BLaER1 (cell line): Measurements from ENCODE around the gene CCDC136.

ENCODE experiments used
- H3K27ac ChIP-seq: shearing (Covaris generic); formaldehyde crosslinking; 2 replicates; pipeline ENCODE4 v1.8.1; 2022
- H3K27me3 ChIP-seq: shearing (Covaris generic); formaldehyde crosslinking; 2 replicates; pipeline ENCODE4 v1.8.1; 2022
- H3K36me3 ChIP-seq: shearing (Covaris generic); formaldehyde crosslinking; 2 replicates; pipeline ENCODE4 v1.8.1; 2022
- H3K4me1 ChIP-seq: shearing (Covaris generic); formaldehyde crosslinking; 2 replicates; pipeline ENCODE4 v1.8.1; 2022
- H3K4me2 ChIP-seq: shearing (Covaris generic); formaldehyde crosslinking; 2 replicates; pipeline ENCODE4 v1.8.1; 2022
- H3K4me3 ChIP-seq: shearing (Covaris generic); formaldehyde crosslinking; 2 replicates; pipeline ENCODE4 v1.8.1; 2022
- H3K9ac ChIP-seq: shearing (Covaris generic); formaldehyde crosslinking; 2 replicates; pipeline ENCODE4 v1.8.1; 2022
- H3K9me3 ChIP-seq: shearing (Covaris generic); formaldehyde crosslinking; 2 replicates; pipeline ENCODE4 v1.8.1; 2022
- H4K20me1 ChIP-seq: shearing (Covaris generic); formaldehyde crosslinking; 2 replicates; pipeline ENCODE4 v1.8.1; 2022
- Cebpa-rat ChIP-seq: shearing (Covaris generic); IDR thresholded peaks from 2 replicates; pipeline ENCODE4 v1.8.1; 2022

Gene CCDC136

DNA sequence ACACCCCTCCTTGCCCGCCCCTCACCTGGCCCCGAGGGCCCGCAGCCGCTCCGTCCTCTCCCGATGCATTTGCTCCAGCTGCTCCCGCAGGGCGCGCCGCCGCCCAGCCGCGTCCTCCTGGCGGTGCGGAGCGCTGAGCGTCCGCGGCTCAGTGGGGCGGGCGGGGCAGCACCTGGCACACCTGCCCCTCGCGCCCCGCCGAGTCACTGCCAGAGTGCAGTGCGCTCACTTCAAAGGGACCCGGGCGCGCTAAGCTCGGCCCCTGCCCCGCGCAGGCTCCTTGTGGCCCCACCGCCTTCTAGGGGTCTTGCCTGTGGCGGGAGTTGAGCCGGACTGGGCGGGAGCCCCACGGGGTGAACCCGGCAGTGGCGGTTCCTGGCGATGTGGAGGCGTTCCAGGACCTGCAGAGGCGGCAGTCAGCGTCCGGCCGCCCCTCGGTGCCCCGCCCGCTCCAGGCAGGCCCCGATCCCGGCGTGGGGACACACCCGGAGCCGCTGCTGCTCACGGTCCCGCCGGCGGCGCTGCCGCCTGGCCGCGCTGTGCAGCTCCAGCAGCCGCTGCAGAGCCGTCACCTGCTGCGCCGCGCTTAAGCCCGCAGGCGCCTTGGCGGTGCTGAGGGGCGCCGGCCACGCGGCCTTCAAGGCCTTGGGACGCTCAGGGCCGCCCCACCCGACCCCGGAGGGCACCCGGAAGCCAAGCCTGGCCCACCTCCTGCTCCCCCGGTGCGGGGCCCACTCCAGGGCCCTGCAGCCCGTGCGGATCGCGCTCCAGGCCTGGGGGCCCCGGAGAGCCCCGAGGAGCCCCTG is 77.6 kb downstream of the CCDC136 start:
- peak overlapping the region; percentile 74 for H3K4me3 ChIP-seq
- H4K20me1 ChIP-seq = peaks cover 61% of the 10 kb centered on the region
- no peak for TF ChIP-seq Cebpa-rat
- H3K9ac ChIP-seq = peak overlapping the region; percentile 76
- H3K9me3 ChIP-seq = no peaks in the 10 kb centered on the region
- peak overlapping the region; percentile 99 for H3K4me2 ChIP-seq
- peaks cover 19% of the 10 kb centered on the region for H3K36me3 ChIP-seq
- peaks cover 42% of the 10 kb centered on the region for H3K27me3 ChIP-seq
- peaks cover 33% of the 10 kb centered on the region for H3K4me1 ChIP-seq
- peak overlapping the region; percentile 60 for H3K27ac ChIP-seq

DNA sequence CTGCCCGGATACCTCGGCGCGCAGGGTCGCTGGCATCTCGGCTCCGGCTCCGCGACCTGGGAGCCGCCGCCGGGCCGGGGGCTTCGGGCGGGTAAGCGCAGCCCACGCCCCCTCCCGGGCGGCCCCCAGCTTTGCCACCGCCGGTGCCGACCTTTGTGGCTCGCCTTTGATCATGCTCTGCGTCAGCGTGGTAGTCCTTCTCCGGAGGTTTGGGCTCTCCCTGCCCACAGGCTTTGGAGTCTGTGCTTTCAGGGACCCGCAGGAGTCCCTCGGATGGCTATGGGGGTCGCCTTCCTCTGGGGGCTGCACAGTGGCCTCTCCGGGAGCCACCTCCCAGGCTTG is 78.1 kb downstream of the CCDC136 start:
- peaks cover 42% of the 10 kb centered on the region for H3K27me3 ChIP-seq
- H3K27ac ChIP-seq = peak overlapping the region; percentile 60
- H4K20me1 ChIP-seq = peaks cover 55% of the 10 kb centered on the region
- peak overlapping the region; percentile 74 for H3K4me3 ChIP-seq
- H3K9me3 ChIP-seq = no peaks in the 10 kb centered on the region
- H3K36me3 ChIP-seq = peaks cover 14% of the 10 kb centered on the region
- peak overlapping the region; percentile 99 for H3K4me2 ChIP-seq
- TF ChIP-seq Cebpa-rat = no peak
- peak overlapping the region; percentile 76 for H3K9ac ChIP-seq
- peaks cover 31% of the 10 kb centered on the region for H3K4me1 ChIP-seq

DNA sequence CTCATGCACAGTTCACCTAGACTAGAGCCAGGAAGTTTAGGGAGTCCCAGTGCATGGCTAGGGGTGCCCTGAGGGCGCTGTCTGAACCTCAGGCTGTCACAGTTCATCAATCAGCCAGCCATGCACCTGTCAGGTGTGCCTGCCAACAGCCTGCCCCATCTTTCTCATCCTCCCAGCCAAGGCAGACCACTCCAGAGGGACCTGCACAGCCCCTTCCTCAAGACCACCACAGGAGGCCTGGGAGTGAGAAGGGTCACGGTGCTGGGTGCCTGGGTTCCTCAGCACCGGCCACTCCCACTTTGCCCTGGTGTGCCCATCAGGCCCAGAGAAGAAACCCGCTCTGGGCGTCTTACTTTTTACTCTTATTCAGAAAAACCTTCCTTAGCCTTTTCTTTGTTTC is 79.3 kb downstream of the CCDC136 start:
- Histone ChIP-seq H3K4me1 (peaks cover 31% of the 10 kb centered on the region), H3K27me3 (peaks cover 42% of the 10 kb centered on the region), H3K4me3 (no peak overlapping the region), H3K4me2 (peak overlapping the region; percentile 99), H3K9me3 (no peaks in the 10 kb centered on the region), H3K9ac (no peak overlapping the region), H4K20me1 (peaks cover 44% of the 10 kb centered on the region), H3K36me3 (peaks cover 3% of the 10 kb centered on the region), H3K27ac (no peak overlapping the region)
- no peak for TF ChIP-seq Cebpa-rat
